ENCODE data around the gene SQSTM1. TPM values are rescaled to one million over a fixed set of nuclear protein-coding genes. Genes with fewer than 3 reads are reported as not detected.

SQSTM1 gene
- total and polyA plus RNA-seq, 2 of the 8 experiments (the other 6 are each of a cell fraction or from before 2014, with no cell fraction given) = 78.6 to 110 TPM

DNA sequence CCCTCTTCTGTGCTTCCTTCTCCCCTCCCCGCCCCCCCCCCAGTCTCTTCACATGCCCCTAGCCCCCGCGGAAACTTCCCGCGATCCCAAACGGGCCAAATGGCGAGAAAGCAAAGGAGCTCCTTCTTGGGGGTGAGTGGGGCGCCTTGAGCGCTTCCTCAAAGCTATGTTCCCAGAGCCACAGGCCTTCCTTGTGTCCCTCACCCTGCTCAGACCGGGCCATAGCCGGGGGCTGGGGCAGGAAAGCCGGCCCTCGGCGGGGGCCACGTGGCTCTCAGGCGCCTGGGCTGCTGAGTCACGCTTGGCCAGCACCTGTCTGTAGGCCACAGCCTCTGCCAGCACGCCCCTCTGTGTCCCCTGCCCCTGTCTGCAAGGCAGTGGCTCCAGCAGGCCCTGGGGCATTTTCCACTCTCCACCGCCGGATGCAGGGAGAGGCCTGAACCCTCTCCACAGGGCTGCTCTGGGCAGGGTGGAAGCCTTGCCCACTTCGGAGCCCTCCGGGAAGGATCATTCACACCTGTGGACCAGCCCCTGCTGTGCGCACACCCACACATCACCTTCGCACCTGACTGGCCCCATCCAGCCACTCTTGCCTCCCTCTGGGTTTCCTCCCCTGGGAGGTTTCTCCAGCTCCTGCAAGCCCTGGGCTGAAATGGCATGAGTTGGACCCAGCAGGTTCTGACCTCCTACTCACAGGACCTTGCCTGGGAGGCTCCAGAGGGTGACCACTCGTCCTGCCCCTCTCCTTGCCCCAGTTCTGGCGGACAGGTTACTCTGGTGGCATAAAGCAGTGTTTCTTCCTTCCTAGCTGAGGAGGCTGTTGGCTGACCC, 1.2 kb upstream of the SQSTM1 start:
- H3K4ac ChIP-seq (replicated peaks; ENCODE audit: insufficient read length, low read depth, low read length) = peak overlapping the region; percentile 90
- peak overlapping the region in 2 of 4 experiments; percentile 31 to 49; a peak in 3 of 7 replicates for H3K9ac ChIP-seq (replicated peaks in 1 of 4; ENCODE audit: extremely low read depth in 1 of 4, low read depth in 3 of 4, low read length in 3 of 4)
- peaks cover 6 to 13% (median 9%) of the 10 kb centered on the region in 4 experiments; a peak in 6 of 8 replicates for H3K36me3 ChIP-seq (ENCODE audit: control insufficient read depth in 2 of 4, insufficient read depth in 4 of 4, low read length in 3 of 4)
- FAIRE-seq (no peak), DNase-seq (ENCODE audit: low read depth in 1 of 2, low spot score in 2 of 2) (peak in 1 of 2 experiments; percentile 79)
- H3K23ac ChIP-seq (ENCODE audit: insufficient read length) = no peak overlapping the region
- H4K5ac ChIP-seq (ENCODE audit: insufficient read length, low read depth, low read length) = peak overlapping the region; percentile 49
- H3K18ac ChIP-seq (ENCODE audit: extremely low read depth, low read length) = peak overlapping the region; percentile 99
- H2BK120ac ChIP-seq (replicated peaks; ENCODE audit: low read depth, low read length) = peak overlapping the region; percentile 95
- H3K4me2 ChIP-seq (ENCODE audit: insufficient read depth in 1 of 2, low read depth in 2 of 2, low read length in 2 of 2) = peak overlapping the region; percentile 54 to 58
- H4K20me1 ChIP-seq (replicated peaks in 1 of 2; ENCODE audit: control insufficient read depth in 1 of 2, insufficient read depth in 2 of 2, low read length in 2 of 2) = peaks cover 8 to 17% of the 10 kb centered on the region in 2 experiments
- peak overlapping the region in 2 of 4 experiments; percentile 1 to 91; a peak in 4 of 8 replicates for H3K4me3 ChIP-seq (ENCODE audit: extremely low read depth in 1 of 4, insufficient read depth in 2 of 4, low read depth in 3 of 4, low read length in 4 of 4)
- peaks cover 15% of the 10 kb centered on the region; the same call in 1 of the 2 replicates for H3K23me2 ChIP-seq (ENCODE audit: low read depth, low read length)
- peak overlapping the region; percentile 72 for H4K8ac ChIP-seq (ENCODE audit: extremely low read depth, insufficient read depth, low read length)
- peaks cover 8% of the 10 kb centered on the region for H3K79me1 ChIP-seq (ENCODE audit: low read depth, low read length)
- peaks cover 4 to 38% (median 33%) of the 10 kb centered on the region in 4 experiments for H3K4me1 ChIP-seq (replicated peaks in 1 of 4; ENCODE audit: control insufficient read depth in 3 of 4, insufficient read depth in 4 of 4, low read length in 3 of 4)
- peaks cover 0 to 5% (median 2%) of the 10 kb centered on the region in 4 experiments; a peak in 2 of 7 replicates for H3K27me3 ChIP-seq (replicated peaks in 1 of 4; ENCODE audit: control insufficient read depth in 3 of 4, extremely low read depth in 1 of 4, insufficient read depth in 3 of 4, low read length in 3 of 4)
- peak overlapping the region; percentile 97 for H2AK5ac ChIP-seq (ENCODE audit: low read depth, low read length)
- H2AFZ ChIP-seq (ENCODE audit: low read length) = no peak overlapping the region
- H4K91ac ChIP-seq (replicated peaks; ENCODE audit: insufficient read length, low read length) = peak overlapping the region; percentile 98
- H3K56ac ChIP-seq (replicated peaks; ENCODE audit: insufficient read length, low read depth, low read length) = peak overlapping the region; percentile 8
- H3K79me2 ChIP-seq (ENCODE audit: control insufficient read depth in 1 of 2, insufficient read depth in 2 of 2, low read length in 2 of 2) = peaks cover 4 to 28% of the 10 kb centered on the region in 2 experiments; a peak in 2 of 4 replicates
- no peak overlapping the region for H3K14ac ChIP-seq (ENCODE audit: insufficient read length)
- peak overlapping the region; percentile 100; the same call in 1 of the 2 replicates for H2BK15ac ChIP-seq (ENCODE audit: low read length)
- POLR2A ChIA-PET (ENCODE audit: partially characterized antibody) = interaction anchor here (0.6 to 12.6 kb wide), 19 partner anchors 8 to 205 kb away, joined by 3 to 207 read pairs (median 3); partner anchors contain the start of genes HNRNPH1, LTC4S, MGAT4B and MRNIP
- H2BK20ac ChIP-seq (ENCODE audit: low read length) = peak overlapping the region; percentile 99
- peak overlapping the region; percentile 67; the same call in 1 of the 2 replicates for H3K27ac ChIP-seq (ENCODE audit: low read depth, low read length)
- H2BK12ac ChIP-seq (ENCODE audit: low read depth, low read length) = peak overlapping the region; percentile 97
- CTCF ChIA-PET (ENCODE audit: partially characterized antibody) = interaction anchor here (1.1 to 1.8 kb wide), 4 partner anchors 18 to 49 kb away, joined by 3 to 6 read pairs (median 6); no protein-coding TSS in a partner anchor
- WGBS, 2 experiments (ENCODE audit: extremely low coverage in 1 of 2, insufficient coverage in 1 of 2, insufficient read length in 1 of 2, insufficient replicate concordance in 2 of 2, low coverage in 1 of 2, low lambda C conversion rate in 2 of 2, missing lambda C conversion rate in 1 of 2) = 37% methylated on average over 22 of the region's 26 CpGs; no CpG with 5 or more reads in 1 of the 2 experiments
- peak overlapping the region; percentile 96 for H2BK5ac ChIP-seq (ENCODE audit: low read depth, low read length)
- H3K9me3 ChIP-seq (ENCODE audit: insufficient read depth in 2 of 2, low read depth in 1 of 2, low read length in 1 of 2) = no peaks in the 10 kb centered on the region
- peak; percentile 98 for TF ChIP-seq MAX (IDR thresholded peaks at IDR 0.05)
- peak; percentile 87 for TF ChIP-seq E2F6 (IDR thresholded peaks at IDR 0.05)
- no peak for TF ChIP-seq CEBPB (IDR thresholded peaks at IDR 0.05; ENCODE audit: low read depth, low read length)
- peak; percentile 91; the same call in 1 of the 2 replicates for TF ChIP-seq MAFK (IDR thresholded peaks at IDR 0.05; ENCODE audit: low read depth, low read length)
- peak; percentile 26; the same call in 1 of the 2 replicates for TF ChIP-seq JUND (IDR thresholded peaks at IDR 0.05; ENCODE audit: low read length)
- TF ChIP-seq, protein P1, sequence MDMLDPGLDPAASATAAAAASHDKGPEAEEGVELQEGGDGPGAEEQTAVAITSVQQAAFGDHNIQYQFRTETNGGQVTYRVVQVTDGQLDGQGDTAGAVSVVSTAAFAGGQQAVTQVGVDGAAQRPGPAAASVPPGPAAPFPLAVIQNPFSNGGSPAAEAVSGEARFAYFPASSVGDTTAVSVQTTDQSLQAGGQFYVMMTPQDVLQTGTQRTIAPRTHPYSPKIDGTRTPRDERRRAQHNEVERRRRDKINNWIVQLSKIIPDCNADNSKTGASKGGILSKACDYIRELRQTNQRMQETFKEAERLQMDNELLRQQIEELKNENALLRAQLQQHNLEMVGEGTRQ (IDR thresholded peaks at IDR 0.05; ENCODE audit: low read length) = peak; percentile 47
- TF ChIP-seq EGR1 (IDR thresholded peaks at IDR 0.05; ENCODE audit: borderline replicate concordance, low read depth, low read length) = no peak
- TF ChIP-seq SIN3A (conservative IDR thresholded peaks at IDR 0.05 in 1 of 2, IDR thresholded peaks at IDR 0.05 in 1 of 2; ENCODE audit: low read depth in 1 of 2, low read length in 2 of 2) = peak in 1 of 2 experiments; percentile 30; a peak in 1 of 4 replicates

Data from H1 (cell line).